ENCODE data around the gene SPPL3.

DNA sequence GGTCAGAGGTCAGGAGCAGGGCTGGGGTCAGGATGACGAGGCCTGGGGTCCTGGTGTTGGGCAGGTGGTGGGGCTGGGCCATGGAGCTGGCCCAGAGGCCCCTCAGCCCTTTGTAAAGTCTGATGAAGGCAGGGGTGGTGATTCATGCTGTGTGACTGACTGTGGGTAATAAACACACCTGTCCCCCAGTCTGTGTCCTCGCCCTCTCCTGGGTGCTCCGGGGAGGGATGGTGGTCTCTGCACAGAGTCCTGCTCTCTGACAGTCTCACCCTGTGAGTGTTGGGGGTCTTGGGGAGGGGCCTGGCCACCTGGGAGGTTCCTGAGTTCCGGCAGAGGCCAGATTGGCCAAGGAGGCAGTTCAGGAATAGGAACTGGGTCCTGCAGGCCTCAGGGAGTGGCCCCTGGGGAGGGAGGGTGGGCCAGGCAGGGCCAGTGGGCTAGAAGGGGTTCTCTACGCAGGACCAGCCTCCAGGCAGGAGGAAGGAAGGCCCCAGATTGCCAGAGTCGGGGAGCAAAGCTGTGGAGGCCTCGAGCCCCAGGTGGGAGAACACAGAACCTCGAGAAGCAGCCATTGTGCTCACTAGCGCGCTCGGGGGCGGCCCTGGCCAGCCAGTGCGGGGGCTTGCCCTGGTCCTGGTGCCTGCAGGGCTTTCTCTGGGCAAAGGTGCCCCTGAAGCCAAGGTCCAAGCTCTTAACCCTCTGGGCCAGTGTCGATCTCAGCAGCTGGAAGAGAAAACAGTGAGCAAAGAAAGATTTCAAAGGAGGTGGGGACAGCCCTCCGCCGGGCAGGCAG is 164.1 kb downstream of the SPPL3 start:
- TF ChIP-seq, protein P1, sequence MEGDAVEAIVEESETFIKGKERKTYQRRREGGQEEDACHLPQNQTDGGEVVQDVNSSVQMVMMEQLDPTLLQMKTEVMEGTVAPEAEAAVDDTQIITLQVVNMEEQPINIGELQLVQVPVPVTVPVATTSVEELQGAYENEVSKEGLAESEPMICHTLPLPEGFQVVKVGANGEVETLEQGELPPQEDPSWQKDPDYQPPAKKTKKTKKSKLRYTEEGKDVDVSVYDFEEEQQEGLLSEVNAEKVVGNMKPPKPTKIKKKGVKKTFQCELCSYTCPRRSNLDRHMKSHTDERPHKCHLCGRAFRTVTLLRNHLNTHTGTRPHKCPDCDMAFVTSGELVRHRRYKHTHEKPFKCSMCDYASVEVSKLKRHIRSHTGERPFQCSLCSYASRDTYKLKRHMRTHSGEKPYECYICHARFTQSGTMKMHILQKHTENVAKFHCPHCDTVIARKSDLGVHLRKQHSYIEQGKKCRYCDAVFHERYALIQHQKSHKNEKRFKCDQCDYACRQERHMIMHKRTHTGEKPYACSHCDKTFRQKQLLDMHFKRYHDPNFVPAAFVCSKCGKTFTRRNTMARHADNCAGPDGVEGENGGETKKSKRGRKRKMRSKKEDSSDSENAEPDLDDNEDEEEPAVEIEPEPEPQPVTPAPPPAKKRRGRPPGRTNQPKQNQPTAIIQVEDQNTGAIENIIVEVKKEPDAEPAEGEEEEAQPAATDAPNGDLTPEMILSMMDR (IDR thresholded peaks at IDR 0.05) = no peak
- TF ChIP-seq EZH2 (IDR thresholded peaks at IDR 0.05) = no peak
